ENCODE measurements around the gene IL12RB1. TPM values are rescaled to one million over a fixed set of nuclear protein-coding genes. Genes with fewer than 3 reads are reported as not detected.

IL12RB1 gene
- total RNA-seq, 1 donor from 2014 or later: not detected

- Mint-ChIP-seq H3K9me3 (ENCODE audit: unreplicated experiment) (peaks cover 9% of the 10 kb centered on the region), H3K36me3 (ENCODE audit: unreplicated experiment) (no peaks in the 10 kb centered on the region), H3K27me3 (ENCODE audit: unreplicated experiment) (peaks cover 11% of the 10 kb centered on the region), H3K27ac (ENCODE audit: unreplicated experiment) (no peak overlapping the region), H3K4me3 (ENCODE audit: unreplicated experiment) (no peak overlapping the region), H3K4me1 (ENCODE audit: low read depth, unreplicated experiment) (peaks cover 2% of the 10 kb centered on the region)
- TF ChIP-seq CTCF (IDR thresholded peaks at IDR 0.05; ENCODE audit: partially characterized antibody, unreplicated experiment): no peak
- DNase-seq: no peak
These were observed 2.6 kb downstream of the IL12RB1 start for GRCh38 chr19:18083929-18084684.

GRCh38 chr19:18074192-18074591, 12.5 kb downstream of the IL12RB1 start:
- no peaks in the 10 kb centered on the region for H3K4me1 Mint-ChIP-seq (ENCODE audit: low read depth, unreplicated experiment)
- H3K27me3 Mint-ChIP-seq (ENCODE audit: unreplicated experiment): no peaks in the 10 kb centered on the region
- H3K36me3 Mint-ChIP-seq (ENCODE audit: unreplicated experiment): no peaks in the 10 kb centered on the region
- H3K9me3 Mint-ChIP-seq (ENCODE audit: unreplicated experiment): peaks cover 1% of the 10 kb centered on the region
- H3K27ac Mint-ChIP-seq (ENCODE audit: unreplicated experiment): no peak overlapping the region
- no peak for DNase-seq
- no peak overlapping the region for H3K4me3 Mint-ChIP-seq (ENCODE audit: unreplicated experiment)
- TF ChIP-seq CTCF (IDR thresholded peaks at IDR 0.05; ENCODE audit: partially characterized antibody, unreplicated experiment): no peak

GRCh38 chr19:18073197-18073596, 13.5 kb downstream of the IL12RB1 start:
- TF ChIP-seq CTCF (IDR thresholded peaks at IDR 0.05; ENCODE audit: partially characterized antibody, unreplicated experiment): no peak
- Mint-ChIP-seq H3K9me3 (ENCODE audit: unreplicated experiment) (peaks cover 1% of the 10 kb centered on the region), H3K36me3 (ENCODE audit: unreplicated experiment) (no peaks in the 10 kb centered on the region), H3K4me1 (ENCODE audit: low read depth, unreplicated experiment) (no peaks in the 10 kb centered on the region), H3K4me3 (ENCODE audit: unreplicated experiment) (no peak overlapping the region), H3K27ac (ENCODE audit: unreplicated experiment) (no peak overlapping the region), H3K27me3 (ENCODE audit: unreplicated experiment) (no peaks in the 10 kb centered on the region)
- no peak for DNase-seq

GRCh38 chr19:18072335-18072734, 14.4 kb downstream of the IL12RB1 start:
- Mint-ChIP-seq H3K36me3 (ENCODE audit: unreplicated experiment) (no peaks in the 10 kb centered on the region), H3K27ac (ENCODE audit: unreplicated experiment) (no peak overlapping the region), H3K4me1 (ENCODE audit: low read depth, unreplicated experiment) (no peaks in the 10 kb centered on the region), H3K27me3 (ENCODE audit: unreplicated experiment) (no peaks in the 10 kb centered on the region), H3K4me3 (ENCODE audit: unreplicated experiment) (no peak overlapping the region), H3K9me3 (ENCODE audit: unreplicated experiment) (peaks cover 1% of the 10 kb centered on the region)
- no peak for TF ChIP-seq CTCF (IDR thresholded peaks at IDR 0.05; ENCODE audit: partially characterized antibody, unreplicated experiment)
- no peak for DNase-seq

- no peak for DNase-seq
- Mint-ChIP-seq H3K36me3 (ENCODE audit: unreplicated experiment) (no peaks in the 10 kb centered on the region), H3K9me3 (ENCODE audit: unreplicated experiment) (peaks cover 1% of the 10 kb centered on the region), H3K4me1 (ENCODE audit: low read depth, unreplicated experiment) (no peaks in the 10 kb centered on the region), H3K4me3 (ENCODE audit: unreplicated experiment) (no peak overlapping the region), H3K27me3 (ENCODE audit: unreplicated experiment) (no peaks in the 10 kb centered on the region), H3K27ac (ENCODE audit: unreplicated experiment) (no peak overlapping the region)
- no peak for TF ChIP-seq CTCF (IDR thresholded peaks at IDR 0.05; ENCODE audit: partially characterized antibody, unreplicated experiment)
These were observed 16.6 kb downstream of the IL12RB1 start for GRCh38 chr19:18070181-18070580.

Data from glutamatergic neuron (in vitro differentiated cells).